Endothelial cell of umbilical vein (primary cell): ENCODE data around the gene IGSF22. TPM values are rescaled to one million over a fixed set of nuclear protein-coding genes. Genes with fewer than 3 reads are reported as not detected.

Experiments
- BruUV-seq: library from RNA; stranded (reverse); fragments of 400-500 nt; replicated peaks from 2 replicates; lab custom pipeline; 2021; lab: Mats Ljungman, UMichigan
- CTCF ChIA-PET: fragments of 300-600, 350-600 bp; sonication (Branson Sonifier 250); formaldehyde crosslinking; loops from one replicate; lab custom pipeline; 2021; ENCODE audit warnings: antibody characterized with exemption, inconsistent platforms; lab: Charles Lee
- POLR2A ChIA-PET: fragments of 300-600, 350-600 bp; sonication (Branson Sonifier 250); formaldehyde crosslinking; loops from one replicate; lab custom pipeline; 2021; ENCODE audit warnings: antibody characterized with exemption, inconsistent platforms; lab: Charles Lee
- DNase-seq: peaks from one replicate; pipeline ENCODE4 v3.0.0-alpha.2; 2011; ENCODE audit warnings: low read depth, low spot score
- FAIRE-seq: peaks from 2 replicates; lab custom pipeline; 2011; peaks lifted over from hg19 to GRCh38; lab: Jason Lieb, UNC
- H2AFZ ChIP-seq: 2 replicates; pipeline ENCODE4 v1.6.0; 2012; ENCODE audit warnings: low read depth, low read length, control low read depth, inconsistent platforms
- H3K27ac ChIP-seq: 2 replicates; pipeline ENCODE4 v1.5.1; 2011; ENCODE audit warnings: low read depth, mild to moderate bottlenecking, control low read depth, low read length, moderate library complexity; ENCODE audit not compliant: insufficient read depth
- H3K27me3 ChIP-seq, 2 experiments: 2 replicates each; pipeline versions ENCODE4 v1.6.0 to v1.6.1; 2011; ENCODE audit warnings: low read length in 2 of 2, mixed read lengths in 1 of 2; ENCODE audit not compliant: control insufficient read depth in 2 of 2, insufficient read depth in 2 of 2
- H3K36me3 ChIP-seq, 2 experiments: 2 replicates in 1 of 2; 3 replicates in 1 of 2; pipeline ENCODE4 v1.5.1; 2011; ENCODE audit warnings: low read length in 2 of 2, mild to moderate bottlenecking in 1 of 2, moderate library complexity in 1 of 2; ENCODE audit not compliant: control insufficient read depth in 2 of 2, insufficient read depth in 2 of 2; ENCODE audit errors: extremely low read depth in 1 of 2
- H3K4me1 ChIP-seq: 3 replicates; pipeline ENCODE4 v1.5.1; 2011; ENCODE audit warnings: mild to moderate bottlenecking, low read length; ENCODE audit not compliant: control insufficient read depth, insufficient read depth; ENCODE audit errors: extremely low read depth
- H3K4me2 ChIP-seq: 2 replicates; pipeline ENCODE4 v1.6.1; 2011; ENCODE audit warnings: low read length, control low read depth, mixed read lengths; ENCODE audit not compliant: insufficient read depth
- H3K4me3 ChIP-seq, 3 experiments: fragments of 200-600 bp in 1 of 3; sonication (generic), shearing (Covaris generic) in 1 of 3; replicated peaks in 1 of 3; 2 replicates each; pipeline ENCODE4 v1.5.1; 2011 to 2016; ENCODE audit warnings: control low read depth in 3 of 3, low read length in 3 of 3, mild to moderate bottlenecking in 2 of 3, inconsistent platforms in 1 of 3, low read depth in 1 of 3, moderate library complexity in 1 of 3; ENCODE audit not compliant: insufficient read depth in 1 of 3
- H3K79me2 ChIP-seq: 2 replicates; pipeline ENCODE4 v1.6.0; 2012; ENCODE audit warnings: low read length, inconsistent platforms; ENCODE audit not compliant: control insufficient read depth, insufficient read depth
- H3K9ac ChIP-seq: replicated peaks from 2 replicates; pipeline ENCODE3; 2011; ENCODE audit warnings: low read length, control low read depth; ENCODE audit not compliant: insufficient read depth; ENCODE audit errors: extremely low read depth
- H3K9me1 ChIP-seq: replicated peaks from 3 replicates; pipeline ENCODE4 v1.6.0; 2011; ENCODE audit warnings: mild to moderate bottlenecking, low read length; ENCODE audit not compliant: control insufficient read depth, insufficient read depth; ENCODE audit errors: extremely low read depth
- H3K9me3 ChIP-seq: replicated peaks from 2 replicates; pipeline ENCODE4 v1.5.1; 2012; ENCODE audit warnings: low read length, inconsistent platforms; ENCODE audit not compliant: control insufficient read depth, insufficient read depth
- H4K20me1 ChIP-seq: replicated peaks from 2 replicates; pipeline ENCODE3; 2011; ENCODE audit warnings: mild to moderate bottlenecking, low read length; ENCODE audit not compliant: control insufficient read depth, insufficient read depth; ENCODE audit errors: extremely low read depth
- EZH2 ChIP-seq: IDR thresholded peaks from 2 replicates; pipeline ENCODE4 v1.6.1; 2012; ENCODE audit warnings: borderline replicate concordance, low read depth, mild to moderate bottlenecking, moderate library complexity, low read length, inconsistent platforms; ENCODE audit not compliant: severe bottlenecking
- FOS ChIP-seq: IDR thresholded peaks from 2 replicates; pipeline ENCODE4 v1.6.1; 2011; ENCODE audit warnings: mild to moderate bottlenecking, low read length, moderate library complexity, borderline replicate concordance; ENCODE audit not compliant: insufficient read depth
- MYC ChIP-seq: IDR thresholded peaks from one replicate; pipeline ENCODE4 v1.6.1; 2011; ENCODE audit warnings: mild to moderate bottlenecking, low read depth, low read length
- POLR2AphosphoS5 ChIP-seq: IDR thresholded peaks from 2 replicates; pipeline ENCODE4 v1.6.1; 2012; ENCODE audit warnings: low read depth, mild to moderate bottlenecking, control low read depth, low read length, moderate library complexity; ENCODE audit not compliant: insufficient read depth
- dilution Hi-C: fragments of 300-500 bp; cut with MboI; formaldehyde crosslinking; loops from one replicate; pipeline ENCODE4 v1.15.0; 2019; ENCODE audit warnings: low sequenced_read_pairs; ENCODE audit not compliant: extremely low pct_ligation_motif_present
- intact Hi-C: fragments of 100-400 bp; cut with micrococcal nuclease; formaldehyde crosslinking; loops from one replicate; pipeline ENCODE4 v1.10.0; 2022
- polyA plus RNA-seq, 4 experiments: library from polyadenylated mRNA; depleted of rRNA in 3 of 4; stranded (reverse) in 3 of 4; unstranded in 1 of 4; fragments of >200 nt; gene quantifications; 2 replicates each; pipeline versions ENCODE4 v1.2.1 to v1.2.3, GENCODE V29; 2011 to 2012; ENCODE audit warnings: missing spikeins in 1 of 4
- total RNA-seq: library from RNA; stranded (reverse); gene quantifications from 2 replicates; pipeline ENCODE4 v1.2.3, GENCODE V29; 2021
- TF ChIP-seq, protein P1 (sequence below), 2 donors: IDR thresholded peaks; 1 replicate in 1 of 2; 2 replicates in 1 of 2; pipeline ENCODE4 v1.5.1; 2011; ENCODE audit warnings: low read length in 2 of 2, mild to moderate bottlenecking in 2 of 2, moderate library complexity in 2 of 2, control low read depth in 1 of 2, inconsistent platforms in 1 of 2, low read depth in 1 of 2; ENCODE audit not compliant: insufficient read depth in 1 of 2; ENCODE audit errors: extremely low read depth in 1 of 2
- TF ChIP-seq, protein P2 (sequence below): IDR thresholded peaks from 2 replicates; pipeline ENCODE4 v1.6.1; 2011; ENCODE audit not compliant: insufficient read depth, insufficient read length

The IGSF22 gene
- total and polyA plus RNA-seq, 2 donors (not counting 3 experiments of a cell fraction or from before 2014, with no cell fraction given) = not detected

DNA sequence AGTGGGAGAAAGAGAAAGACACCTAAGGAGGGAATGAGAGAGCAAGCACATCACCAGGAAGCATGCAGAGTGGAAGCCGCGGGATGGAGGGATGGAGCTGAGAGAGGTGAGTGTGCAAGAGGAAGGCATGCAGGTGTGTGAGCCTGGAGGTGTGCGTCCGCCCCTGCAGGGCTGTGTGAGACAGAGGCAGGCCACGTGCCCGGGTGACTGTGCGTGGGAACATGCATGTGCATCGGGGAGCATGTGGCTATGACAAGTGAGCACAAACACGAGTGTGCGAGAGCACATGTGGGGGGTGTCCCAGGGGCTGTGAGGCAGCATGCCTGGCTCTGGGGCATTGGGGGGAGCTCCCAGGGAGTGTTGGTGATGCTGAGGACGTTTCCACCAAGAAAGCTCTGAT lies 35.8 kb upstream of the IGSF22 start:
- no peak overlapping the region for H3K4me2 ChIP-seq
- ChIA-PET CTCF (interaction anchor here (1.8 to 2.0 kb wide), 2 partner anchors 34 to 40 kb away, joined by 5 to 6 read pairs; no protein-coding TSS in a partner anchor), POLR2A (no interaction called here)
- no peak for FAIRE-seq
- no peaks in the 10 kb centered on the region for H4K20me1 ChIP-seq
- DNase-seq = no peak
- H3K9me3 ChIP-seq = no peaks in the 10 kb centered on the region
- H3K4me1 ChIP-seq = peaks cover 14% of the 10 kb centered on the region
- no peak overlapping the region for H3K9ac ChIP-seq
- H3K9me1 ChIP-seq = no peaks in the 10 kb centered on the region
- H3K79me2 ChIP-seq = no peaks in the 10 kb centered on the region
- H3K27ac ChIP-seq = no peak overlapping the region
- TF ChIP-seq, protein P1, sequence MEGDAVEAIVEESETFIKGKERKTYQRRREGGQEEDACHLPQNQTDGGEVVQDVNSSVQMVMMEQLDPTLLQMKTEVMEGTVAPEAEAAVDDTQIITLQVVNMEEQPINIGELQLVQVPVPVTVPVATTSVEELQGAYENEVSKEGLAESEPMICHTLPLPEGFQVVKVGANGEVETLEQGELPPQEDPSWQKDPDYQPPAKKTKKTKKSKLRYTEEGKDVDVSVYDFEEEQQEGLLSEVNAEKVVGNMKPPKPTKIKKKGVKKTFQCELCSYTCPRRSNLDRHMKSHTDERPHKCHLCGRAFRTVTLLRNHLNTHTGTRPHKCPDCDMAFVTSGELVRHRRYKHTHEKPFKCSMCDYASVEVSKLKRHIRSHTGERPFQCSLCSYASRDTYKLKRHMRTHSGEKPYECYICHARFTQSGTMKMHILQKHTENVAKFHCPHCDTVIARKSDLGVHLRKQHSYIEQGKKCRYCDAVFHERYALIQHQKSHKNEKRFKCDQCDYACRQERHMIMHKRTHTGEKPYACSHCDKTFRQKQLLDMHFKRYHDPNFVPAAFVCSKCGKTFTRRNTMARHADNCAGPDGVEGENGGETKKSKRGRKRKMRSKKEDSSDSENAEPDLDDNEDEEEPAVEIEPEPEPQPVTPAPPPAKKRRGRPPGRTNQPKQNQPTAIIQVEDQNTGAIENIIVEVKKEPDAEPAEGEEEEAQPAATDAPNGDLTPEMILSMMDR (IDR thresholded peaks at IDR 0.05; ENCODE audit: extremely low read depth in 1 of 2, insufficient read depth in 1 of 2, low read depth in 1 of 2, low read length in 2 of 2) = no peak
- no peak for TF ChIP-seq FOS
- TF ChIP-seq, protein P2, sequence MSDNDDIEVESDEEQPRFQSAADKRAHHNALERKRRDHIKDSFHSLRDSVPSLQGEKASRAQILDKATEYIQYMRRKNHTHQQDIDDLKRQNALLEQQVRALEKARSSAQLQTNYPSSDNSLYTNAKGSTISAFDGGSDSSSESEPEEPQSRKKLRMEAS = no peak
- no peak for TF ChIP-seq EZH2
- TF ChIP-seq POLR2AphosphoS5 = no peak
- TF ChIP-seq MYC = no peak
- no peak overlapping the region for H2AFZ ChIP-seq
- intact Hi-C loops (loop anchor here (10.0 kb wide), 1 partner anchor 367 kb away; the partner anchor contains the start of gene LDHA), dilution Hi-C loops (no loop called here)
- peaks cover 0 to 11% of the 10 kb centered on the region in 2 experiments for H3K27me3 ChIP-seq
- H3K4me3 ChIP-seq = no peak overlapping the region
- no TSS peak for BruUV-seq
- H3K36me3 ChIP-seq = no peaks in the 10 kb centered on the region
